PC-3 (cell line): ENCODE measurements around the gene GLRX5.

ENCODE experiments used
- EZH2 ChIP-seq: fragments of 300-600 bp; sonication (generic); IDR thresholded peaks from one replicate; pipeline ENCODE4 v1.6.1; 2017; ENCODE audit warnings: antibody characterized with exemption, mild to moderate bottlenecking, low read length; ENCODE audit not compliant: unreplicated experiment
- EZH2phosphoT487 ChIP-seq: fragments of 300-600 bp; sonication (generic); IDR thresholded peaks from 2 replicates; pipeline ENCODE4 v1.6.1; 2018; ENCODE audit warnings: mild to moderate bottlenecking, antibody characterized with exemption, low read length, borderline replicate concordance
- TF ChIP-seq, protein P1 (sequence below): fragments of 300-600 bp; sonication (generic); conservative IDR thresholded peaks from 2 replicates; pipeline ENCODE4 v1.5.1; 2017; ENCODE audit warnings: antibody characterized with exemption, low read depth, mild to moderate bottlenecking, low read length

DNA sequence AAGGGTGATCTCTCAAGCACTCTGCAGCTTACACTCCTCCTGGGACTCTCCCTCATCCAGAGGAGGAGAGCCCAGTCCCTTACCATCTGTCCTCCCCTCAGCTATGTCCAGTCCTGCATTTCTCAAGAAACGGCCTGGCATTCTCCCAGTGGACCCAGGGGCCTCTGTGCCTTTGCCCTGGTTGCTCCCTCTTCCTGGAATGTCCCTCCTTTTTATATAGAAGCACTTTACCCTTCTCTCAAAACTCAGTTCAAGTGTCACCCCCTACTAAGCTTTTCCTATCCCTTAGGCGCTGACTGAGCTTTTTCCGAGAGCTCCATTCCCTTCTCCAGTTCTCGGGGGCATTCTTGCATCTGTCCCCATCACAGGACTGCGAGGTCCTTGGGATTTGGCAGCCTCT lies 8.9 kb upstream of the GLRX5 start:
- TF ChIP-seq, protein P1, sequence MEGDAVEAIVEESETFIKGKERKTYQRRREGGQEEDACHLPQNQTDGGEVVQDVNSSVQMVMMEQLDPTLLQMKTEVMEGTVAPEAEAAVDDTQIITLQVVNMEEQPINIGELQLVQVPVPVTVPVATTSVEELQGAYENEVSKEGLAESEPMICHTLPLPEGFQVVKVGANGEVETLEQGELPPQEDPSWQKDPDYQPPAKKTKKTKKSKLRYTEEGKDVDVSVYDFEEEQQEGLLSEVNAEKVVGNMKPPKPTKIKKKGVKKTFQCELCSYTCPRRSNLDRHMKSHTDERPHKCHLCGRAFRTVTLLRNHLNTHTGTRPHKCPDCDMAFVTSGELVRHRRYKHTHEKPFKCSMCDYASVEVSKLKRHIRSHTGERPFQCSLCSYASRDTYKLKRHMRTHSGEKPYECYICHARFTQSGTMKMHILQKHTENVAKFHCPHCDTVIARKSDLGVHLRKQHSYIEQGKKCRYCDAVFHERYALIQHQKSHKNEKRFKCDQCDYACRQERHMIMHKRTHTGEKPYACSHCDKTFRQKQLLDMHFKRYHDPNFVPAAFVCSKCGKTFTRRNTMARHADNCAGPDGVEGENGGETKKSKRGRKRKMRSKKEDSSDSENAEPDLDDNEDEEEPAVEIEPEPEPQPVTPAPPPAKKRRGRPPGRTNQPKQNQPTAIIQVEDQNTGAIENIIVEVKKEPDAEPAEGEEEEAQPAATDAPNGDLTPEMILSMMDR = no peak
- no peak for TF ChIP-seq EZH2
- no peak for TF ChIP-seq EZH2phosphoT487
